PC-9 (cell line): ENCODE results near the gene CEP83. TPM values are rescaled to one million over a fixed set of nuclear protein-coding genes. Genes with fewer than 3 reads are reported as not detected.

ENCODE experiments used
- BruUV-seq: library from RNA; stranded (reverse); fragments of 400-500 nt; replicated peaks from 2 replicates; lab custom pipeline; 2021; lab: Mats Ljungman, UMichigan
- CTCF ChIA-PET: fragments of 300-600 bp; sonication (Branson Sonifier 250); formaldehyde crosslinking; loops from one replicate; lab custom pipeline; 2022; ENCODE audit warnings: antibody characterized with exemption; lab: Charles Lee
- POLR2A ChIA-PET: fragments of 300-600 bp; sonication (Branson Sonifier 250); formaldehyde crosslinking; loops from one replicate; lab custom pipeline; 2022; ENCODE audit warnings: antibody characterized with exemption; ENCODE audit not compliant: unreplicated experiment; lab: Charles Lee
- DNase-seq, 2 experiments: peaks; one replicate each; pipeline versions ENCODE4 v3.0.0 to v3.0.0-alpha.2; 2015 to 2022; ENCODE audit warnings: mixed read lengths in 1 of 2
- H2AFZ ChIP-seq: fragments of 200-600 bp; sonication (generic); 2 replicates; pipeline ENCODE4 v1.8.1; 2017; ENCODE audit warnings: antibody characterized with exemption
- H3F3A ChIP-seq: fragments of 200-600 bp; sonication (generic); 2 replicates; pipeline ENCODE4 v1.8.1; 2017; ENCODE audit warnings: antibody characterized with exemption, mild to moderate bottlenecking, low read depth; ENCODE audit not compliant: insufficient read depth
- H3K27ac ChIP-seq: fragments of 200-600 bp; sonication (generic); 2 replicates; pipeline ENCODE4 v1.6.1; 2016; ENCODE audit warnings: mixed run types
- H3K27me3 ChIP-seq: fragments of 200-600 bp; sonication (generic); 2 replicates; pipeline ENCODE4 v1.6.1; 2016; ENCODE audit warnings: low read depth, mixed run types; ENCODE audit not compliant: insufficient read depth
- H3K36me3 ChIP-seq: fragments of 200-600 bp; sonication (generic); 2 replicates; pipeline ENCODE4 v1.6.1; 2016; ENCODE audit warnings: low read depth, mixed run types
- H3K4me1 ChIP-seq: fragments of 200-600 bp; sonication (generic); replicated peaks from 2 replicates; pipeline ENCODE4 v1.6.1; 2016; ENCODE audit warnings: mixed run types; ENCODE audit not compliant: insufficient read depth
- H3K4me2 ChIP-seq: fragments of 200-600 bp; sonication (generic); 2 replicates; pipeline ENCODE4 v1.6.1; 2017; ENCODE audit warnings: mixed run types
- H3K4me3 ChIP-seq: fragments of 200-600 bp; sonication (generic); 2 replicates; pipeline ENCODE4 v1.6.1; 2016; ENCODE audit warnings: mixed run types
- H3K79me2 ChIP-seq: fragments of 200-600 bp; sonication (generic); 2 replicates; pipeline ENCODE4 v1.6.1; 2017; ENCODE audit warnings: low read depth, mixed run types
- H3K9me2 ChIP-seq: fragments of 200-600 bp; sonication (generic); 2 replicates; pipeline ENCODE4 v1.8.1; 2017; ENCODE audit warnings: mild to moderate bottlenecking; ENCODE audit not compliant: insufficient read depth
- H3K9me3 ChIP-seq: fragments of 200-600 bp; sonication (generic); 2 replicates; pipeline ENCODE4 v1.8.1; 2016; ENCODE audit warnings: low read depth; ENCODE audit not compliant: insufficient read depth
- H4K20me1 ChIP-seq: fragments of 200-600 bp; sonication (generic); 2 replicates; pipeline ENCODE4 v1.8.1; 2017; ENCODE audit not compliant: insufficient read depth
- CTCF ChIP-seq: fragments of 200-600 bp; sonication (generic); conservative IDR thresholded peaks from 2 replicates; pipeline ENCODE4 v1.6.1; 2017; ENCODE audit warnings: mixed run types, antibody characterized with exemption, mild to moderate bottlenecking, moderate library complexity
- EZH2 ChIP-seq: fragments of 200-600 bp; sonication (generic); IDR thresholded peaks from 2 replicates; pipeline ENCODE4 v1.8.0; 2017; ENCODE audit warnings: antibody characterized with exemption, low read depth
- intact Hi-C: fragments of 100-400 bp; cut with micrococcal nuclease; formaldehyde crosslinking; loops from one replicate; pipeline ENCODE4 v1.10.0; 2022; ENCODE audit not compliant: unreplicated experiment
- total RNA-seq: library from RNA; stranded (reverse); gene quantifications from 2 replicates; pipeline ENCODE4 v1.2.3, GENCODE V29; 2021

Gene CEP83
- total RNA-seq, 1 experiment from 2014 or later, result 19.6 TPM

DNA sequence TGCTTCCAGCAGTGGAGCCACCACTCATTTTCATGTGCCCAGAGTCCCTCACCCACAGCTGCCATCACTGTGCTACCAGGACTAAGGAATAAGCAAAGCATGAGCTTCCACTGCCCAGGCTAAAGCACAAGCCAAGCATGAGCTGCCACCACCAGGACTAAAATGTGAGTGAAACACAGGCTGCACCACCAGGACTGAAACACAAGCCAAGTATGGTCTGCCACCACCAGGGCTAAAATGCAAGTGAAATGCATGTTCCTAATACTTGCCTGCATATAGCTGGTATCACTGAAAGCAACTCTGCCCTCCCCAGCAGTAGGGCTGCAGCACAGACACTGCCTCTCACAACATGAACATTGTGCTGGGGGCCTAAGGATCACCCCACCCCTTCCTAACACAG is 30.0 kb downstream of the CEP83 start:
- Histone ChIP-seq H3K27ac (no peak overlapping the region), H3K9me2 (no peaks in the 10 kb centered on the region), H3K4me3 (no peak overlapping the region), H3K4me2 (no peak overlapping the region), H3K27me3 (no peaks in the 10 kb centered on the region), H3K79me2 (0 out of 2 replicates have a peak, but pooled peaks cover 8% of the 10 kb centered on the region), H3K9me3 (peaks cover 20% of the 10 kb centered on the region), H2AFZ (no peak overlapping the region), H4K20me1 (no peaks in the 10 kb centered on the region), H3K4me1 (no peaks in the 10 kb centered on the region), H3K36me3 (no peaks in the 10 kb centered on the region), H3F3A (no peaks in the 10 kb centered on the region)
- intact Hi-C loops, result no loop called here
- ChIA-PET CTCF (no interaction called here), POLR2A (no interaction called here)
- no peak for DNase-seq
- TF ChIP-seq CTCF (no peak), EZH2 (no peak)
- BruUV-seq, result no TSS peak

DNA sequence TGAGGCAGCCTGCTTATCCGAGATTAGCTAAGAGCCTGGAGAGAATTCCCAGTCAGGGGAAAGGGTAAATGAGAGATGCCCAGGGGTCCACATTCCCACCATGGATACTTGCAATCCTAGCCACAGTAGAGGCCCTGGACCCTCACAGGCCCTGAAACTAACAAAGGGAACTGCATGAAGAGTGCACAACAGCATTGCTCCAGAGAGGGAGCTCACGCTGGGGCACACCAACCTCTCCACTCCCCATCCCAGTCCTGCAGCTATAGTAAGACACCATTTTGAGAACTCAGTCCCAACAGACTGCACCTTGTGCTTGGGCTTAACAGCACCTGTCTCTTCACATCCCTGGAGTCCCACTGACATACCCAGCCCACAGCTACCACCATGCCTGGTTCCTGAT is 30.5 kb downstream of the CEP83 start:
- POLR2A ChIA-PET, result no interaction called here
- Histone ChIP-seq H3F3A (no peaks in the 10 kb centered on the region), H3K9me2 (no peaks in the 10 kb centered on the region), H3K27ac (no peak overlapping the region), H3K36me3 (no peaks in the 10 kb centered on the region), H2AFZ (no peak overlapping the region), H3K4me3 (no peak overlapping the region), H3K27me3 (no peaks in the 10 kb centered on the region), H3K9me3 (peaks cover 24% of the 10 kb centered on the region), H4K20me1 (no peaks in the 10 kb centered on the region), H3K4me1 (no peaks in the 10 kb centered on the region), H3K79me2 (0 out of 2 replicates have a peak, but pooled peaks cover 8% of the 10 kb centered on the region), H3K4me2 (no peak overlapping the region)
- TF ChIP-seq CTCF (no peak), EZH2 (no peak)
- DNase-seq, result no peak
- CTCF ChIA-PET, result no interaction called here
- no TSS peak for BruUV-seq
- intact Hi-C loops, result no loop called here

DNA sequence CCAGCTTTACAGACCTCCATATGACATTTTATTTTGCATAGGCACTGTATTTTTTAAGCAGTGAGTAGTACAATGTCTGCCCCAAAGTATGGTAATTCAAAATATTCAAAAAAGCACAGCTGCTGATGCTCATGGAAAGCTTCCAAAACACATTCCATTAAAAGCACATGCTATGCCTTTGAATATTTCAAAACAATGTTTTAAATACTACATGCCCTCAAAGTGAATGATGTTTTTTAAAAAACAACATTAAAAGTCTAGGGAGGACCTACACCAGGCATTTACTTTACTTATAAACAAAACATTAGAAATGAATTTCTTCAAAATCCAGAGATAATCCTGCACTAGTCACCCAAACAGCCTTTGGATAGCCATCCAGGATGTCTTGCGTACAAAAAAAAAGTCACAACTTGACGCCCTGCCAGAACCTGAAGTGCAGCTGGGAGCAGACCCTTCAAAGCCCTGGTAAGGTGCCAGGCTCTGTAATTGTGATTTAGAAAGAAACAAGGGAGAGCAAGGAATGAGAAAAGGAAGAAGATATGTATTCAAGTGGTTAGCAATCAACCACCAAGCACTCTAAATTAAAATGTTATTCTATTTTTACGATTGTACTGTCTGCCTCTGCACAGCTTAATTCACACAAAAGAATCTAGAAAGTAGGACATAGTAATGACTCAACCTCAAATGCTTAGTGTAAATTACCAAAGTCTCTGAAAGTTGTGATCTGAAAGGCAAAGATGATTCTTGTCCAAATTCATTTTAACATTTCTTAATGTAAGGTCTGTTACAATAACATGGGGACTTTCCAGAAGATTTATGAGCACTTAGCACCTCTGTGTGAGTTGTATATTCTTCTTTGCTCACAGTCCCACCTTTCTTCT is 31.9 kb downstream of the CEP83 start:
- H3K4me1 ChIP-seq, result no peaks in the 10 kb centered on the region
- no peak for DNase-seq
- H4K20me1 ChIP-seq, result no peaks in the 10 kb centered on the region
- TF ChIP-seq EZH2, result no peak
- TF ChIP-seq CTCF, result no peak
- H3F3A ChIP-seq, result no peaks in the 10 kb centered on the region
- H3K4me3 ChIP-seq, result no peak overlapping the region
- H2AFZ ChIP-seq, result no peak overlapping the region
- CTCF ChIA-PET, result no interaction called here
- H3K27ac ChIP-seq, result no peak overlapping the region
- H3K79me2 ChIP-seq, result 0 out of 2 replicates have a peak, but pooled peaks cover 8% of the 10 kb centered on the region
- H3K27me3 ChIP-seq, result no peaks in the 10 kb centered on the region
- no peak overlapping the region for H3K4me2 ChIP-seq
- POLR2A ChIA-PET, result no interaction called here
- H3K9me3 ChIP-seq, result peaks cover 33% of the 10 kb centered on the region
- no TSS peak for BruUV-seq
- H3K36me3 ChIP-seq, result no peaks in the 10 kb centered on the region
- intact Hi-C loops, result no loop called here
- no peaks in the 10 kb centered on the region for H3K9me2 ChIP-seq
